HG02798 (cell line): ENCODE measurements around the gene KLRG1.

ENCODE experiments used
- ATAC-seq: cut with Tn5 transposase; IDR thresholded peaks from one replicate; pipeline ENCODE4 v1.9.1; 2021; ENCODE audit warnings: mild to moderate bottlenecking; ENCODE audit not compliant: unreplicated experiment, poor library complexity

Gene KLRG1

GRCh38 chr12:9039397-9039977, 50.1 kb downstream of the KLRG1 start:
- ATAC-seq: no peak

- ATAC-seq: no peak
These were observed 51.3 kb downstream of the KLRG1 start for GRCh38 chr12:9040484-9041186.

DNA sequence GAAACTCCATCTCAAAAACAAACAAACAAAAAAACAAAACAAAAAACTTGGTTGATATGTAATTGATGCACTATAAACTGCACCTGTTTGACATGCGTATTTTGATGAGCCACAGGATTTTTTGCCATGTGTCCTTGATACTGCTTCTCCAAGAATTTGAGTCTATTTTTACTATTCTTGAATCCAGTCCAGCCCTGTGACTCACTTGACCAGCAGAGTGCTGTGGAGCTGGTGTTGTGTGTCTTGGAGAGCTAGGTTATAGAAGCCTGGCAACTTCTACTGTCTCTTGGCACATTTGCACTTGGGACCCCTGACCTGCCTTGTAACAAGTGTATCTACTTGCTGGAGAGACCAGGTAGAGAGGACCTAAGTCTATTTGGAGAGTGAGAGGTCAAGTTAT, 52.0 kb downstream of the KLRG1 start:
- no peak for ATAC-seq

- ATAC-seq: no peak
These were observed 54.4 kb downstream of the KLRG1 start for GRCh38 chr12:9043766-9044165.

- ATAC-seq: no peak
These were observed 57.8 kb downstream of the KLRG1 start for GRCh38 chr12:9047105-9047504.

DNA sequence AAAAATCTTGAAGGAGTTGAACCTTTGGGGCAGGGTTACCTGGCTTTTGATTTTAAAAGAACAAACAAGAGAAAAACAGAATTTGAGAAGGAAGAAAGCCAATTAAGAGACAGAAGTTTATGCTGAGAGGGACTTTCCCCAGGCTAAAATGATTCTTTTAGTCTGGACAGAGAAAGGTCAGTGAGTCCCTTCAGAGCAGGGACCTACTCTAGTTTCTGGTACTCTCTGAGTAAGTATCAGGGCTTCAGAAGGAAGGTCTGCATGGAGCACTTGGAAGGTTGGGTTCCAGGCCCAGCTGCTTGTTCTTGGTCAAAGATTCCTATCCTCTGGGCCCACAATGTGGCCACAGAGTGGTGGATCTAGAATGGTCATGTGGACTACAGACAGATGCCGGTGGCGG, 59.6 kb downstream of the KLRG1 start:
- ATAC-seq: no peak

DNA sequence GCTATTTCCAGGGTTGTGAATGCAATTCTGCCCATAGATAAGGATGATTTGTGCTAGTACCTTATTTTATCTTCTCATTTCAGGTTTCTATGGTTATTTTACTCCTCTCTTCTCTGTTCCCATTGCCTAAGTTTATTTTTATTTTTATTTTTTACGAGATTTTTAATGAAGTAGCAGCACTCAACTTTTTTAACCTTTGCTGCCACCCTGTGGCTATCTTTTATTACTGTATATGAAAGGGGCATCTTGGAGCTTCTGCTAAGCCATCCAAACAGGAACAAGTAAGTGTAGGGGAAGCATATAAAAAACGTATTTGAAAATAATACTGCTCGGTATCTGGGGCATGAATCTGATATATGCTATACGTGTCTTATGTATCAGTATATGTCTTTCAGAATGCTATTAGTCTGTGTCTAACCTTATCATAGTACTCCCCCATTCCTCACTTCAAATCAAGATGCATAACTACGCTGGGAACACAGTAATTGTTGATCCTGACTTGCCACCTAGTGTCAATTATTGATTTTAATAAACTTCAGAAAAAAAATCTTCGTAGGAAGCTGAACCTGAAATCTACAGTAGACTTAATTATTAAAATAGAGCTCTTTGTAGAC, 60.3 kb downstream of the KLRG1 start:
- no peak for ATAC-seq

GRCh38 chr12:9050521-9051157, 61.3 kb downstream of the KLRG1 start:
- no peak for ATAC-seq

DNA sequence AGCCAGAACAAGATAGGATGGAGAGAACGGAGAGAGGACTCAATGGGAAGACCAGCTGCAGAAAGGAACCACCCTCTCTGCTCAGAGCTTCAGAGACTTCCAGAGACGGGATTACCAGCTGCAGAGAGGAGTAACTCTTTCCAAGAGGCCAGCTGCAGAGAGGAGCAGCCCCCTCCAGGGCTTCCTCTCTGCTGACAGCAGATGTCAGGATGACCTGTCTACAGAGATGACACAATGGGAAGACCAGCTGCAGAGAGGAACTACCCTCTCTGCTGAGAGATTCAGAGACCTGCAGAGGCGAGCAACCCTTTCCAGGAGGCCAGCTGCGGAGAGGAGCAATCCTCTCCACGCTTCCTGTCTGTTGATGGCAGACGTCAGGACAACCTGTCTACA, 61.8 kb downstream of the KLRG1 start:
- no peak for ATAC-seq

DNA sequence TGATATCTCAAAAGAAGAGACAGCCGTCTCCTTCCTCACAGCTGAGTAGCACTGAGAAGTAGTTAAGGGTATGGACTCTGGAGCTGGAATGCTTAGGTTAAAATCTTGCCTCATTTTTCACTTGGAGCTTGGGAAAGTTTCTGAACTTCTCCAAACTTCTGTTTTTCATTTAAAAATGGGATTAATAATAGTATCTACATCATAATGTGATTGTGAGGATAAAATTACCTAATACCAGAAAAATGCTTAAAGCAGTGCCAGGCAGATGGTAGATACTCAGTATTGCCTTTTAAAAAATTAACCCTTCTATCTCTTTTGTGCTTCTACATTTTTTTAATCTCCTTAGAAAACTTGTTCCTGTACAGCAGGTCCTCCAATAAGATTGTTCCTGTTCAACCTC, 63.3 kb downstream of the KLRG1 start:
- ATAC-seq: no peak
